SK-N-SH treated with all-trans-retinoic acid at 6 μM for 48 hours (cell line): Measurements from ENCODE around the gene NUDT16.

Experiments
- ATAC-seq: fragments of 200-7000 bp; cut with Tn5 transposase; 3 replicates; pipeline ENCODE4 v1.9.1; 2020; ENCODE audit warnings: mild to moderate bottlenecking, moderate library complexity
- BACH2 ChIP-seq: fragments of 250-450 bp; sonication (Bioruptor Pico); IDR thresholded peaks from 2 replicates; pipeline ENCODE4 v1.9.0; 2021; ENCODE audit warnings: mild to moderate bottlenecking, borderline replicate concordance
- CSDC2 ChIP-seq: fragments of 250-450 bp; sonication (Bioruptor Pico); IDR thresholded peaks from 2 replicates; pipeline ENCODE4 v1.5.0; 2020; ENCODE audit warnings: mild to moderate bottlenecking, moderate library complexity
- ESRRG ChIP-seq: fragments of 250-450 bp; sonication (Bioruptor Pico); IDR thresholded peaks from 2 replicates; pipeline ENCODE4 v1.6.1; 2021; ENCODE audit warnings: mild to moderate bottlenecking
- GLIS3 ChIP-seq: fragments of 250-450 bp; sonication (Bioruptor Pico); IDR thresholded peaks from 2 replicates; pipeline ENCODE4 v1.5.0; 2020; ENCODE audit warnings: mild to moderate bottlenecking, moderate library complexity
- ISL1 ChIP-seq: fragments of 250-450 bp; sonication (Bioruptor Pico); IDR thresholded peaks from 2 replicates; pipeline ENCODE4 v2.1.2; 2022; ENCODE audit warnings: mild to moderate bottlenecking, moderate library complexity
- OSR1 ChIP-seq: fragments of 250-450 bp; sonication (Bioruptor Pico); IDR thresholded peaks from 2 replicates; pipeline ENCODE4 v1.8.0; 2022; ENCODE audit warnings: moderate library complexity, mild to moderate bottlenecking, inconsistent platforms
- PPARA ChIP-seq: fragments of 250-450 bp; sonication (Bioruptor Pico); IDR thresholded peaks from 2 replicates; pipeline ENCODE4 v1.5.0; 2020; ENCODE audit warnings: mild to moderate bottlenecking, borderline replicate concordance
- RARB ChIP-seq: fragments of 250-450 bp; sonication (Bioruptor Pico); IDR thresholded peaks from 2 replicates; pipeline ENCODE4 v1.8.0; 2021; ENCODE audit warnings: mild to moderate bottlenecking, moderate library complexity
- SNAI2 ChIP-seq: fragments of 250-450 bp; sonication (Bioruptor Pico); IDR thresholded peaks from 2 replicates; pipeline ENCODE4 v1.5.0; 2020; ENCODE audit warnings: mild to moderate bottlenecking, moderate library complexity
- TCF4 ChIP-seq: fragments of 250-450 bp; sonication (Bioruptor Pico); IDR thresholded peaks from 2 replicates; pipeline ENCODE4 v1.8.0; 2021; ENCODE audit warnings: mild to moderate bottlenecking, moderate library complexity, borderline replicate concordance
- TOX ChIP-seq: fragments of 250-450 bp; sonication (Bioruptor Pico); IDR thresholded peaks from 2 replicates; pipeline ENCODE4 v1.8.0; 2021; ENCODE audit warnings: mild to moderate bottlenecking, moderate library complexity, borderline replicate concordance
- ZC3H10 ChIP-seq: fragments of 250-450 bp; sonication (Bioruptor Pico); IDR thresholded peaks from 2 replicates; pipeline ENCODE4 v1.5.1; 2021; ENCODE audit warnings: mild to moderate bottlenecking, moderate library complexity
- ZFP30 ChIP-seq: fragments of 450-650 bp; formaldehyde crosslinking; IDR thresholded peaks from 2 replicates; pipeline ENCODE4 v1.5.0; 2022; ENCODE audit warnings: mild to moderate bottlenecking, moderate library complexity
- ZNF565 ChIP-seq: fragments of 450-650 bp; formaldehyde crosslinking; conservative IDR thresholded peaks from 2 replicates; pipeline ENCODE4 v1.5.0; 2020; ENCODE audit warnings: low read depth, mild to moderate bottlenecking, moderate library complexity
- ZNF70 ChIP-seq: fragments of 450-650 bp; formaldehyde crosslinking; IDR thresholded peaks from 2 replicates; pipeline ENCODE4 v1.5.0; 2020; ENCODE audit warnings: mild to moderate bottlenecking, moderate library complexity
- ZNF8 ChIP-seq: fragments of 450-650 bp; formaldehyde crosslinking; IDR thresholded peaks from 2 replicates; pipeline ENCODE4 v1.5.0; 2020; ENCODE audit warnings: mild to moderate bottlenecking, moderate library complexity
- TF ChIP-seq, protein P1 (sequence below): fragments of 250-450 bp; sonication (Bioruptor Pico); IDR thresholded peaks from 2 replicates; pipeline ENCODE4 v1.8.0; 2020; ENCODE audit warnings: mild to moderate bottlenecking, moderate library complexity, borderline replicate concordance
- TF ChIP-seq, protein P2 (sequence below): fragments of 250-450 bp; sonication (Bioruptor Pico); IDR thresholded peaks from 2 replicates; pipeline ENCODE4 v1.5.0; 2020; ENCODE audit warnings: mild to moderate bottlenecking, moderate library complexity
- TF ChIP-seq, protein P3 (sequence below): fragments of 250-450 bp; sonication (Bioruptor Pico); IDR thresholded peaks from 2 replicates; pipeline ENCODE4 v1.5.1; 2021; ENCODE audit warnings: mild to moderate bottlenecking, moderate library complexity
- TF ChIP-seq, protein P4 (sequence below): fragments of 250-450 bp; sonication (Bioruptor Pico); IDR thresholded peaks from 2 replicates; pipeline ENCODE4 v1.5.1; 2020; ENCODE audit warnings: low read depth, mild to moderate bottlenecking, moderate library complexity
- TF ChIP-seq, protein P5 (sequence below): fragments of 250-450 bp; sonication (Bioruptor Pico); IDR thresholded peaks from 2 replicates; pipeline ENCODE4 v1.8.0; 2021; ENCODE audit warnings: low read depth, mild to moderate bottlenecking, moderate library complexity, borderline replicate concordance

NUDT16 gene

DNA sequence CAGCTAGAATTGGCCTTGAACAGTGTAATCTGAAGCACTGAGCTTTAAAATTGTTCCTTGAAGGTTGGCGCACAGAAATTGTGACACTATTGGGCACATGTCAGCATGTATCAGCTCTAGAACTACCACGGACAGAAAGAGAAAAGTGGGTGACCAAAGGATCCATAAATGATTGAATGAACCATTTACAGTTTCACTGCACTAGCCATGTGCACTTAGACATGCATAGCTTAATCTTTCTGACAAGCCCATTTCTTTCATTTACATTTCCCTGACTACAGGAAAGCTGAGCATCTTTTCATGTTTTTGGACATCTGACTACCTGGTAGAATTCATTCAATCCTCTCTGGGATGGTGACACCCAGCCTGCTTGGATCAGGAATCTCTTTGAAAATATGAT lies 36.2 kb downstream of the NUDT16 start:
- TF ChIP-seq SNAI2 (no peak), ZNF565 (CRISPR knock-in tag) (no peak), ZNF8 (no peak), ZNF70 (CRISPR knock-in tag) (no peak)
- TF ChIP-seq, protein P1, sequence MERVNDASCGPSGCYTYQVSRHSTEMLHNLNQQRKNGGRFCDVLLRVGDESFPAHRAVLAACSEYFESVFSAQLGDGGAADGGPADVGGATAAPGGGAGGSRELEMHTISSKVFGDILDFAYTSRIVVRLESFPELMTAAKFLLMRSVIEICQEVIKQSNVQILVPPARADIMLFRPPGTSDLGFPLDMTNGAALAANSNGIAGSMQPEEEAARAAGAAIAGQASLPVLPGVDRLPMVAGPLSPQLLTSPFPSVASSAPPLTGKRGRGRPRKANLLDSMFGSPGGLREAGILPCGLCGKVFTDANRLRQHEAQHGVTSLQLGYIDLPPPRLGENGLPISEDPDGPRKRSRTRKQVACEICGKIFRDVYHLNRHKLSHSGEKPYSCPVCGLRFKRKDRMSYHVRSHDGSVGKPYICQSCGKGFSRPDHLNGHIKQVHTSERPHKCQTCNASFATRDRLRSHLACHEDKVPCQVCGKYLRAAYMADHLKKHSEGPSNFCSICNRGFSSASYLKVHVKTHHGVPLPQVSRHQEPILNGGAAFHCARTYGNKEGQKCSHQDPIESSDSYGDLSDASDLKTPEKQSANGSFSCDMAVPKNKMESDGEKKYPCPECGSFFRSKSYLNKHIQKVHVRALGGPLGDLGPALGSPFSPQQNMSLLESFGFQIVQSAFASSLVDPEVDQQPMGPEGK (CRISPR knock-in tag) = no peak
- ATAC-seq = no peak

DNA sequence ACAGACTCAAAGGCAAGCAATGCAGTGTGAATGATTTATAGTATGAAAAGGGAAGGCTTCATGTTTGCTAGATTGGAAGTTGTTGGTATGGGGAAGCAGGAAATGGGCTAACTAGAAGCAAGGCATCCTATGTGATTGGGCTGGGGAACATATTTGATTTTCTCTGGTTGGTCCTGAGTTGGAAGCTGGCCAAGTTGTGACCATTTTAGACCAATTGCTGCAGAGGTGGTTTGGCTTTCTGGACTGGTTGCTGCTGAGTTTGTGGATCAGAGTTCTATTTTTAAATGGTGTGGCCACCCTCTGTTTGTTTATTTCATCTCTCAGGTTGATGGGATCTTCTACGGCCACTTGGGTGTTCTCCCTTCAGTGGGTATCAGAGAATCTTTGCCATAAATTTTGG lies 39.7 kb downstream of the NUDT16 start:
- TF ChIP-seq, protein P2, sequence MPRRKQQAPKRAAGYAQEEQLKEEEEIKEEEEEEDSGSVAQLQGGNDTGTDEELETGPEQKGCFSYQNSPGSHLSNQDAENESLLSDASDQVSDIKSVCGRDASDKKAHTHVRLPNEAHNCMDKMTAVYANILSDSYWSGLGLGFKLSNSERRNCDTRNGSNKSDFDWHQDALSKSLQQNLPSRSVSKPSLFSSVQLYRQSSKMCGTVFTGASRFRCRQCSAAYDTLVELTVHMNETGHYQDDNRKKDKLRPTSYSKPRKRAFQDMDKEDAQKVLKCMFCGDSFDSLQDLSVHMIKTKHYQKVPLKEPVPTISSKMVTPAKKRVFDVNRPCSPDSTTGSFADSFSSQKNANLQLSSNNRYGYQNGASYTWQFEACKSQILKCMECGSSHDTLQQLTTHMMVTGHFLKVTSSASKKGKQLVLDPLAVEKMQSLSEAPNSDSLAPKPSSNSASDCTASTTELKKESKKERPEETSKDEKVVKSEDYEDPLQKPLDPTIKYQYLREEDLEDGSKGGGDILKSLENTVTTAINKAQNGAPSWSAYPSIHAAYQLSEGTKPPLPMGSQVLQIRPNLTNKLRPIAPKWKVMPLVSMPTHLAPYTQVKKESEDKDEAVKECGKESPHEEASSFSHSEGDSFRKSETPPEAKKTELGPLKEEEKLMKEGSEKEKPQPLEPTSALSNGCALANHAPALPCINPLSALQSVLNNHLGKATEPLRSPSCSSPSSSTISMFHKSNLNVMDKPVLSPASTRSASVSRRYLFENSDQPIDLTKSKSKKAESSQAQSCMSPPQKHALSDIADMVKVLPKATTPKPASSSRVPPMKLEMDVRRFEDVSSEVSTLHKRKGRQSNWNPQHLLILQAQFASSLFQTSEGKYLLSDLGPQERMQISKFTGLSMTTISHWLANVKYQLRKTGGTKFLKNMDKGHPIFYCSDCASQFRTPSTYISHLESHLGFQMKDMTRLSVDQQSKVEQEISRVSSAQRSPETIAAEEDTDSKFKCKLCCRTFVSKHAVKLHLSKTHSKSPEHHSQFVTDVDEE (CRISPR knock-in tag) = no peak
- TF ChIP-seq ZNF8 (no peak), OSR1 (CRISPR knock-in tag) (no peak), SNAI2 (no peak), ESRRG (no peak), ISL1 (CRISPR knock-in tag) (no peak), ZC3H10 (CRISPR knock-in tag) (no peak), BACH2 (CRISPR knock-in tag) (no peak), ZFP30 (CRISPR knock-in tag) (no peak), ZNF70 (CRISPR knock-in tag) (no peak), RARB (CRISPR knock-in tag) (no peak), ZNF565 (CRISPR knock-in tag) (no peak), TOX (no peak), PPARA (no peak), GLIS3 (no peak)
- TF ChIP-seq, protein P3, sequence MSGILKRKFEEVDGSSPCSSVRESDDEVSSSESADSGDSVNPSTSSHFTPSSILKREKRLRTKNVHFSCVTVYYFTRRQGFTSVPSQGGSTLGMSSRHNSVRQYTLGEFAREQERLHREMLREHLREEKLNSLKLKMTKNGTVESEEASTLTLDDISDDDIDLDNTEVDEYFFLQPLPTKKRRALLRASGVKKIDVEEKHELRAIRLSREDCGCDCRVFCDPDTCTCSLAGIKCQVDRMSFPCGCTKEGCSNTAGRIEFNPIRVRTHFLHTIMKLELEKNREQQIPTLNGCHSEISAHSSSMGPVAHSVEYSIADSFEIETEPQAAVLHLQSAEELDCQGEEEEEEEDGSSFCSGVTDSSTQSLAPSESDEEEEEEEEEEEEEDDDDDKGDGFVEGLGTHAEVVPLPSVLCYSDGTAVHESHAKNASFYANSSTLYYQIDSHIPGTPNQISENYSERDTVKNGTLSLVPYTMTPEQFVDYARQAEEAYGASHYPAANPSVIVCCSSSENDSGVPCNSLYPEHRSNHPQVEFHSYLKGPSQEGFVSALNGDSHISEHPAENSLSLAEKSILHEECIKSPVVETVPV (CRISPR knock-in tag) = no peak
- TF ChIP-seq, protein P4, sequence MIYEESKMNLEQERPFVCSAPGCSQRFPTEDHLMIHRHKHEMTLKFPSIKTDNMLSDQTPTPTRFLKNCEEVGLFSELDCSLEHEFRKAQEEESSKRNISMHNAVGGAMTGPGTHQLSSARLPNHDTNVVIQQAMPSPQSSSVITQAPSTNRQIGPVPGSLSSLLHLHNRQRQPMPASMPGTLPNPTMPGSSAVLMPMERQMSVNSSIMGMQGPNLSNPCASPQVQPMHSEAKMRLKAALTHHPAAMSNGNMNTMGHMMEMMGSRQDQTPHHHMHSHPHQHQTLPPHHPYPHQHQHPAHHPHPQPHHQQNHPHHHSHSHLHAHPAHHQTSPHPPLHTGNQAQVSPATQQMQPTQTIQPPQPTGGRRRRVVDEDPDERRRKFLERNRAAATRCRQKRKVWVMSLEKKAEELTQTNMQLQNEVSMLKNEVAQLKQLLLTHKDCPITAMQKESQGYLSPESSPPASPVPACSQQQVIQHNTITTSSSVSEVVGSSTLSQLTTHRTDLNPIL (CRISPR knock-in tag) = no peak
- TF ChIP-seq, protein P5, sequence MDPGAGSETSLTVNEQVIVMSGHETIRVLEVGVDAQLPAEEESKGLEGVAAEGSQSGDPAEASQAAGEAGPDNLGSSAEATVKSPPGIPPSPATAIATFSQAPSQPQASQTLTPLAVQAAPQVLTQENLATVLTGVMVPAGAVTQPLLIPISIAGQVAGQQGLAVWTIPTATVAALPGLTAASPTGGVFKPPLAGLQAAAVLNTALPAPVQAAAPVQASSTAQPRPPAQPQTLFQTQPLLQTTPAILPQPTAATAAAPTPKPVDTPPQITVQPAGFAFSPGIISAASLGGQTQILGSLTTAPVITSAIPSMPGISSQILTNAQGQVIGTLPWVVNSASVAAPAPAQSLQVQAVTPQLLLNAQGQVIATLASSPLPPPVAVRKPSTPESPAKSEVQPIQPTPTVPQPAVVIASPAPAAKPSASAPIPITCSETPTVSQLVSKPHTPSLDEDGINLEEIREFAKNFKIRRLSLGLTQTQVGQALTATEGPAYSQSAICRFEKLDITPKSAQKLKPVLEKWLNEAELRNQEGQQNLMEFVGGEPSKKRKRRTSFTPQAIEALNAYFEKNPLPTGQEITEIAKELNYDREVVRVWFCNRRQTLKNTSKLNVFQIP (CRISPR knock-in tag) = no peak
- TF ChIP-seq, protein P1 (CRISPR knock-in tag) = no peak
- TF ChIP-seq, all 23 proteins: peak for 0
- ATAC-seq = no peak

DNA sequence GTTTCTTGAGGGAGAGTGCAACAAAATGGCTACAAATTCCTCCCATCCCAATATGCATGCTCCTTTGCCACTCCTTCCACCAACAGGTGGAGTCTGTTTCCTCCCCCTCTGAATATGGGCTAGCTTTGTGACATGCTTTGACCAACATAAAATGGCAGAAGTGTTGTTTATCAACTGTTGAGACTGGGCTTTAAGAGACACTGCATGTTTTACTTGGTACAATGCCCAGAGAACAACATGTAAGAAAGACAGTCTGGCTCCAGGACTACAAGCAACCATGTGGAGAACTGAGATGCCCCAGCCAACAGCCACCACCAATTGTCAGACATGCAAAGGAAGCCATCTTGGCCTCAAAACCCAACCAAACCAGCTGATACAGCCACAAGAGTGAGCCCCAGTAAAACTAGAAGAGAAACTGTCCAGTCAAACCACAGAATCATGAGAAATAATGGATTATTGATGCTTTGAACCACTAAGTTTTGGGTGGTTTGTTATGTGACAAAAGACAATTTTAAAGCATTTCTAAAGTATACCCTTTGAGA lies 40.5 kb downstream of the NUDT16 start:
- TF ChIP-seq OSR1 (CRISPR knock-in tag) = no peak
- no peak for TF ChIP-seq CSDC2 (CRISPR knock-in tag)
- TF ChIP-seq, protein P2 (CRISPR knock-in tag) = no peak
- TF ChIP-seq TCF4 (CRISPR knock-in tag) = no peak
- no peak for TF ChIP-seq ZNF565 (CRISPR knock-in tag)
- TF ChIP-seq, protein P4 (CRISPR knock-in tag) = no peak
- no peak for TF ChIP-seq ZFP30 (CRISPR knock-in tag)
- no peak for TF ChIP-seq ZNF8
- TF ChIP-seq PPARA = no peak
- no peak for ATAC-seq
